Upper lobe of left lung (tissue), 4 donors: ENCODE results near the gene TBC1D5.

ENCODE experiments used
- POLR2A ChIP-seq, 4 donors: fragments of 450-650 bp; IDR thresholded peaks; one replicate each; pipeline ENCODE4 v1.5.1; 2016 to 2017; ENCODE audit warnings: antibody characterized with exemption in 4 of 4, mild to moderate bottlenecking in 2 of 4
- POLR2AphosphoS5 ChIP-seq, 2 donors: sonication (generic); formaldehyde crosslinking; IDR thresholded peaks; one replicate each; pipeline ENCODE4 v1.5.1; 2017; ENCODE audit warnings: antibody characterized with exemption in 2 of 2

DNA sequence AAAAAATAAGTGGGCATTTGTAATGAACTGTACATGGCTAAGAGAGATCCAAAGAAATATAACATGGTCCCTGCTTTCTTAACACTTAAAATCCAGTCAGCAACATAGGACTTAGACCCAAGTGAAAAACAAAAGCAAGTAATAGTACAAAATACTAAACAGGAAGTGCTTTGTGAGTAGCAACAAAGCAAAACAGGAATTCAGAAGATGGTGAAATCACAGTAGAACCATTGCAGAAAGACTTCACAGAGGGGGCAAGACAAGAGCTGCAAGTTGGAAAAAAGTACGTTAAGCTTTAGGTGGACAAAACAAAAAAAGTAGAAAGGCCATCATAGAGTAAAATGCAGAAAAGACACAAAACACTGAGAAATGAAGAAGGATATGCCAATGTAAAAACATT is 116.0 kb downstream of the TBC1D5 start:
- TF ChIP-seq POLR2AphosphoS5 (IDR thresholded peaks at IDR 0.05) (no peak), POLR2A (IDR thresholded peaks at IDR 0.05) (no peak)
